Fibroblast of pulmonary artery (primary cell): ENCODE data around the gene SLC6A19.

Experiments
- DNase-seq: peaks from one replicate; pipeline ENCODE4 v3.0.0-alpha.2; 2010; ENCODE audit warnings: low read depth
- H3K4me3 ChIP-seq: replicated peaks from 2 replicates; pipeline ENCODE4 v1.5.1; 2011; ENCODE audit warnings: low read depth, mild to moderate bottlenecking, control low read depth, low read length, moderate library complexity
- CTCF ChIP-seq: IDR thresholded peaks from 2 replicates; pipeline ENCODE4 v1.5.1; 2011; ENCODE audit warnings: mild to moderate bottlenecking, control low read depth, low read length, inconsistent platforms; ENCODE audit errors: missing control alignments

SLC6A19 gene

DNA sequence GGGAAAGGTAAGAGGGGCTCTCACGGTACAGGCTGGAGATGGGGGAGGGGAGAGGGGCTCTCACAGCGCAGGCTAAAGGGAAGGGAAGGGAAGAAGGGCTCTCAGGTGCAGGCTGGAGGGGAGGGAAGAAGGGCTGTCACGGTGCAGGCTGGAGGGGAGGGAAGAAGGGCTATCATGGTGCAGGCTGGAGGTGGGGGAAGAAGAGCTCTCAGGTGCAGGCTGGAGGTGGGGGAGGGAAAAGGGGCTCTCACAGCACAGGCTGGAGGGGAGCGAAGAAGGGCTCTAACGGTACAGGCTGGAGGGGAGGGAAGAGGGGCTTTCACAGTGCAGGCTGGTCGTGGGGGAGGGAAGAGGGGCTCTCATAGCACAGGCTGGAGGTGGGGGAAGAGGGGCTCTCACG lies 28.4 kb downstream of the SLC6A19 start:
- no peak for TF ChIP-seq CTCF
- DNase-seq = no peak
- no peak overlapping the region for H3K4me3 ChIP-seq

- H3K4me3 ChIP-seq = no peak overlapping the region
- no peak for TF ChIP-seq CTCF
- DNase-seq = no peak
Observed at GRCh38 chr5:1230551-1230950, 29.2 kb downstream of the SLC6A19 start.

- H3K4me3 ChIP-seq = no peak overlapping the region
- no peak for TF ChIP-seq CTCF
- no peak for DNase-seq
Observed at GRCh38 chr5:1231354-1231905, 30.0 kb downstream of the SLC6A19 start.

- DNase-seq = no peak
- no peak for TF ChIP-seq CTCF
- no peak overlapping the region for H3K4me3 ChIP-seq
Observed at GRCh38 chr5:1232780-1233179, 31.4 kb downstream of the SLC6A19 start.

DNA sequence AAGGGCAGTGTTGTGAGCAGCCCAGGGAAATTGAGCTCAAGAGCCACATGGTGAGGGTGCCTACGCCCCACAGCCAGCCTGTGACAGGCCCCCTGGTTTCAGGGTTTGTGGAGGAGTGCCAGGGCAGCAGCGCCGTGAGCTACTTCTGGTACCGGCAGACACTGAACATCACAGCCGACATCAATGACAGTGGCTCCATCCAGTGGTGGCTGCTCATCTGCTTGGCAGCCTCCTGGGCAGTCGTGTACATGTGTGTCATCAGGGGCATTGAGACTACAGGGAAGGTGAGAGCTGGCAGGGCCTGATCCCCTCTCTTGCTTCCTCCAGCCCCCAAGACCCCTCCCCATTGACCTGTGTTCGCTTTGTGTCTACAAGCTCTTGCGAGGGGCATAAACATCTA lies 34.0 kb downstream of the SLC6A19 start:
- no peak for TF ChIP-seq CTCF
- no peak overlapping the region for H3K4me3 ChIP-seq
- DNase-seq = no peak

DNA sequence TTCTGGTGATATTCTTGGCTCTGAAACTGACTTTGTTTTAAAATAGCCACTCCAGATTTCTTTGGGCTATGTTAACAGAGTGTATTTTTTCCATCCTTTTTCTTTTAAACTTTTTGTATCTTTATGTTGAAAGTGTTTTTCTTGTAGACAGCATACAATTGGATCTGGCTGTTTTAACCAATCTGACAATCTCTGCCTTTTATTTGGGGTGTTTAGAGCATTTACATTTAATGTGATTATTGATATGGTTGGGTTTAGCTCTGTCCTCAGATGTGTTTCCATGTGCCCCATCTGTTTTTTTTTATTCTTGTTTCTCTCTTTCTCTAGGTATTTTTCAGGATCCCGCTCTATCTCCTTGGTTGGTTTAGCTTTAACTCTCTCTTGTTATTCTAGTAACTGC lies 34.4 kb downstream of the SLC6A19 start:
- no peak overlapping the region for H3K4me3 ChIP-seq
- TF ChIP-seq CTCF = no peak
- DNase-seq = no peak

DNA sequence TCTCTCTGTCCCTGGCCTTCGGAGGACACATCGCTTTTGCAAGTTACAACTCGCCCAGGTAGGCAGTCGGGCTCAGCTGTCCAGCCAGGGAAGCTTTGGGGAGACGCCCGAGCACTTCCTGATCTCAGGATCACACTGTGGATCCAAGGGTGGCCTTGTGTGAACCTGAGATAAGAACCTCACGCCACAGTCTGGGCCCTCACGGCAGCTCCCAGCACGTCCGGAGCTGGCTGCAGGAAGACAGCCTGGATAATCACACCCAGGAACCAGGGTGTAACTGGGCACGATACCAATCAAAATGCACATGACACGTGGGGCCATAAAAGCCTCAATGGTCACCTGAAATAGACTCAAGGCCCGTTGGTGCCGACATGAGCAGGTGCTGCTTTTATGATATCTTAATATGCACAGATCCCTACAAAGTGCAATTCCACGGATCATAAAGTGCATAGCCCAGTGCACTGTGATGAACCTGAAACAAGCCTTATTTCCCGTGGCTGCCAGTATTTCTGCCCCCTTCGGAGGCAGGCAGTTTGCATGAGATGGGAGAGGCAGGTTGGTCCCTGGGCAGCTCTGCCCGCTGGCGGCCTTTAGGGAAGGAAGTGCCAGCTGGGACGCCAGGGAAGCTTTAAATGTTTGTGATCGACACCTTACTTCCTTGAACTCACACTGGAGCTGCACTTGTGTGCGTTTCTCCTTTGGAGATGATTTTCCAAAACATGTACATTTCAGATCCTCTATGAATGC lies 38.3 kb downstream of the SLC6A19 start:
- H3K4me3 ChIP-seq = no peak overlapping the region
- TF ChIP-seq CTCF = no peak

More for the DNA sequence above, 38.3 kb downstream of the SLC6A19 start:
- DNase-seq = no peak
